SW 1271 (cell line): Measurements from ENCODE around the gene ADGRD2.
"Not testable (repeated sequence)": the region's sequence is repeated elsewhere in the genome, so short reads cannot be mapped to it uniquely, and the experiment has no call there.

Experiments used
- DNase-seq, 2 experiments: peaks; one replicate each; lab custom pipeline; 2025; lab: John Stamatoyannopoulos, UW

ADGRD2 gene

GRCh38 chr9:124450241-124450924 is at the start of gene ADGRD2:
Gene ADGRD2 (plus strand): TSS chr9:124450451. CDS start chr9:124451667, 1,216 bp downstream.
- DNase-seq: no peak

GRCh38 chr9:124403246-124403645 is 47.0 kb upstream of the ADGRD2 start:
- no peak for DNase-seq

DNA sequence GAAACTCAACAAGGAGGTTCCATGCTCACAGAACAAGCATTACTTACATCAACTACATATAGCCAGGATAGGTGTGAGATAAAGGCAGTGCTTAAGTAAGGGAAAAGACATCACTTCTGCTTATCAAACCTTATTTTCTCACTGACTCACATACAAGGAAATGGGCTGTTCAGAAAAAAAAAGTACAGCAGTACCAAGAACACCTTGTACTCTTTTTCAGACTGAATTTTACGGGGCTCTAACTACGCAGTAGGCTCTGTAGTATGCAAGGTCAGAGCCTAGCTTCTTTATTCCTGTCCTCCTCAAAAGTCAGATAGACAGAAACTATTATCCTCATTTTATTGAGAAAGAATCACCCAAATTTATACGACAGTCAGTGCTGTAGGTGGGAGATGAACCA is 40.8 kb upstream of the ADGRD2 start:
- DNase-seq: no peak

DNA sequence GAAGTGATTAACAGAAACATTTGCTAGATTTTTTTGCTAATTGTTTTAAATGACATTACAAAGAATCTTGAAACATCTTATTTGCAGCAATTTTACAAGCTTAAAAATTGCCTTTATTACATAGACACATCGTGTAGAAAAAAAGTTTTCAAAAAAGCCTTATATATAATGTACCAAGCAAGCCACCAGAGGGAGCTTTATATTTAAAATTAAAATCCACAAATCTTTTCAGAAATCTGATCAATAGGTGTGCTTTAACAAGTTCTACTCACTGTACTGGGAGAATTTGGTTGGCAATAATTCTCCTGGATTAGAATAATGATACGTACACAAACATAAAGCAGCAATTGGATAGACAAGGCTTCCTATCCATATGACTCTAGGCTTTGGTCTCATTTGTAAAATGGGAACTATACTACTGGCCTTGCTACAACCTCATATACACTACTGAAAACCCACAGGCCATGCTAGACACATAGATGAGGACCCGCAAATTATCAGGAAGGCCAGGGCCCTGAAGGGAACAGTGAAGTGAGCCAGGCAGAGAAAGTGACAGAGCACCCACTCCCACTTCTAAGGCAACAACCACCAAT is 39.8 kb upstream of the ADGRD2 start:
- DNase-seq: peak in 1 of 2 experiments; percentile 12

GRCh38 chr9:124411514-124412227 is 38.6 kb upstream of the ADGRD2 start:
- DNase-seq: peak in 1 of 2 experiments; percentile 69

GRCh38 chr9:124412228-124412575 is 38.0 kb upstream of the ADGRD2 start:
- no peak for DNase-seq

- peak in 1 of 2 experiments; percentile 38 for DNase-seq
These were observed 35.6 kb upstream of the ADGRD2 start for GRCh38 chr9:124414612-124415011.

- peak; percentile 93 to 98 for DNase-seq
These were observed 35.0 kb upstream of the ADGRD2 start, which contains the start of gene PSMB7 for GRCh38 chr9:124415102-124415851. Gene PSMB7 (minus strand): TSS chr9:124415442. CDS start chr9:124415425, 17 bp downstream.

DNA sequence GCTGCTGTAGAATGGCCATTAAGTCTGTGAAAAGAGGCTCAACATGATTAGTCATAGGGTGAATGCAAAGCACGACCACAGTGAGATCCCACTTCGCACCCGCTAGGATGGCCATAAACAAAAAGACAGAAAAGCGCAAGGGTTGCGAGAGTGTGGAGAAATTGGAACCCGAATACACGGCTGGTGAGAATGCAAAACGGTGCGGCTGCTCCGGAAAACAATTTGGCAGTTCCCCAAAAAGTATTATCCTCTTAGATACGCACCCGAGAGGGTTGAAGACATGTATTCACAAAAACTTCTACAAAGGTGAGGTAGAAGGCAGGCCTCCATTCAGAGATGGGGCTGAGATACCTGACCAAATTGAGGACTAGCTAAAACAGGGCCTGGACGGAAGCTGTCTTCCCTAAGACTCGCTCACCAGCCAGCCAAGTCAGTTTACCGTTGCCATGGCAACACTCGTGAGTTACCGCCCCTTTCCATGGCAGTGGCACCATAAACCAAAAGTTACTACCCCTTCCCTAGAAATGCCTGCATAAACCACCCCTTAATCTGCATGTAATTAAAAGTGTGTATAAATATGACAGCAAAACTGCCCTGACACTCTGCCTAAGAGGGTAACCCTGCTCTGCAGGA is 34.3 kb upstream of the ADGRD2 start:
- DNase-seq: no peak

DNA sequence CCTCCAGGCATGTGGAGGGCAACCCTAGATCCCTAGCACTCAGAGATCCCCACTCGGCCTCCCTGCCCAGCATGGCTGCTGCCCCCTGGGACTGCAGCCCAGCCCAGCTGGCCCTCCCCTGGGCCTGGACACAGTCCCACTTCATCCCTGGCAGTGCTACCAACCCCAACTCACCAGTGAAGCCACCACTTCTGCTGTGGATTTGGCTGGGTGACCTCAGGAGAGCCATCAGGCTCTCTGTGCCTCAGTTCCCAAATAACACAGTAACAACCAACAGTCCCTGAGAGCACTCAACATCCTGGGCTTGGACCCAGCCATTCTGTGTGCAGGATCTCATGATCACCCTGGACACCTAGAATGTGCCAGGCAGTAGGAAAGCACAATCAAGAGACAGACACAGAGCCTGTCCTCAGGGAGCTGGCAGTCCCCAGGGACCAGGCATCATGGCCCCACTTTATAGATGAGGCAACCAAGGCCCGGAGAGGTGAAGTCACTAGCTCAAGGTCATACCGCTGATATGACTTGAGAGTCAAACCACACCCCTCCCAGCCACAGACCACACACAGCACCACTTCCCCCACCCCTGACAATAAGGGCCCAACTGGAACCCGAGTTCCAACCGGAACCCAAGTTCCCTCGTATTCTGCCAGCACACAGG is 30.3 kb upstream of the ADGRD2 start:
- no peak for DNase-seq

- no peak for DNase-seq
These were observed 29.2 kb upstream of the ADGRD2 start for GRCh38 chr9:124420991-124421543.

GRCh38 chr9:124423155-124423554 is 27.1 kb upstream of the ADGRD2 start:
- no peak for DNase-seq

DNA sequence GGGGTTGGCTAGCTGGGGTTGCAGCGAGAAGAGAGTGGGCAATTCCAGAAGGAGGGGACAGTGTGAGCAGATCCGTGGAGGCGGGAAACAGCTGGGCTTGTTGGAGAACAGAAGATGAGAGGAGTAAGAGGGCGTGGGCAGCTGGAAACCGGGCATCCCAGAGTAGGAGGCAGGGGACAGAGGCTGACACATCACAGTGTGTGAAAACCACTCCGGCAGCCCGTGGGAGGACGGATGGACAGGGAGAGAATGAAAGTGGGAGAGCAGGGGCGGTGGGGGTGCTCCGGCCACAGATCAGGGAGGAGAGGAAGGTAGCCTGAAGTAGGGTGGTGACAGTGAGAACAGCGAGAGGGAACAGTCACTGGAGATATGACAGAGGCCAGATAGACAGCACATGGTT is 26.7 kb upstream of the ADGRD2 start:
- no peak for DNase-seq

DNA sequence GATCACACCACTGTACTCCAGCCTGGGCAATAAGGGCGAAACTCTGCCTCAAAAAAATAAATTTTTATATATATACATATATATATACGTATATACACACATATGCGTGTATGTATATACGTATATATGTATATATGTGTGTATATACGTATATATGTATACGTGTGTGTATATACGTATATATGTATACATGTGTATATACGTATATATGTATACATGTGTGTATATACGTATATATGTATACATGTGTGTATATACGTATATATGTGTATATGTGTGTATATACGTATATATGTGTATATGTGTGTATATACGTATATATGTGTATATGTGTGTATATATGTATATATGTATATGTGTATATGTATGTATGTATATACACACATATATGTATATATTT is 24.5 kb upstream of the ADGRD2 start:
- DNase-seq: not testable (repeated sequence)

GRCh38 chr9:124426361-124426760 is 23.9 kb upstream of the ADGRD2 start:
- DNase-seq: no peak

DNA sequence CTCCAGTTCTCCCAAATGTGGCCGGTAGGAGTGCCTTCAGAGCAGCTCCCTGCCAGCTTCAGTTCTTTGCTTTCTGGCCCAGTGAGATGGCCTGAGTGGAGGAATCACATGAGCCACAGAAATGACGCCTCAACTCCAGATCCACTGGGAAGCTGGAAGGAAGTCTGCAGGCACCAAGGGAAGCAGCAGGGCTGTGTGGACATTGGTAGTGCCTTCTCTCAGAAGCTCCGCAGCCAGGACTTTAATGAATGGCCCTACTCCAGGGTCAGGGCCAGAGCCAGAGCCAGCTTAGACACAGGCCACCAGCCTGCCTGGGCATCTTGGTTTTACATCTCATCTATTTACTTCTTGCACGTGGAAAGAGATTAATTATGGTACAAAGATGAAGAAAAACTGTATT is 23.0 kb upstream of the ADGRD2 start:
- DNase-seq: no peak

- no peak for DNase-seq
These were observed 21.3 kb upstream of the ADGRD2 start for GRCh38 chr9:124428751-124429529.

DNA sequence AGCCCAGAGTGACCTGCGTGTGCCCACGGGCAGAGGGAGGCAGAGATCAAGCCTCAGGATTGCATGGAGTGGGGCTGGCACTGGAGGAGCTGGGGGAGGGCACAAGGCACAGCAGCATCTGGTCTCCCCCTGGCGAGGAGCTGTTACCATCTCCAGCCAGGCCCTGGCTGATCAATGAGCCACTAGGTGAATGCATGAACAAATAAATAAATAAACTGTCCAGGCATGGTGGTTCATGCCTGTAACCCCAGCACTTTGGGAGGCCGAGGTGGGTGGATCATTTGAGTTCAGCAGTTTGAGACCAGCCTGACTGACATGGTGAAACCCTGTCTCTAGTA is 20.8 kb upstream of the ADGRD2 start:
- DNase-seq: no peak

DNA sequence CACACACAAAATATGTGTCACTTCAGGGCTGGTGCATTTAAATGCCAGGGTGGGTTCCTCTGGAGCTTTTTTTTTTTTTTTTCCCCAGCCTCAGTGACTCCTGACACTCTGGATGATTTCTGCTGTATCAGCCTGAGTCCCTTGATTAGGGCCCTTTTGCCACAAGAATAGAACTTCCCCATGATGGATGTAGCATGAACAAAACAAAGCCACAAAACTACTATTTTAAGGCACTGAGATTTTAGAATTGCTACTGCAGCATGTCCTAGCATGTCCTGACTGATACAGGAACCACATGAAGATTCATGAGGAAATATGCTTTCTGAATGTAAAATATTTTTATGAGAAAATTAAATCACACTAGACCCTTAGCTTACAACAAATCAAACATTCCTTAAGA is 13.9 kb upstream of the ADGRD2 start:
- no peak for DNase-seq

DNA sequence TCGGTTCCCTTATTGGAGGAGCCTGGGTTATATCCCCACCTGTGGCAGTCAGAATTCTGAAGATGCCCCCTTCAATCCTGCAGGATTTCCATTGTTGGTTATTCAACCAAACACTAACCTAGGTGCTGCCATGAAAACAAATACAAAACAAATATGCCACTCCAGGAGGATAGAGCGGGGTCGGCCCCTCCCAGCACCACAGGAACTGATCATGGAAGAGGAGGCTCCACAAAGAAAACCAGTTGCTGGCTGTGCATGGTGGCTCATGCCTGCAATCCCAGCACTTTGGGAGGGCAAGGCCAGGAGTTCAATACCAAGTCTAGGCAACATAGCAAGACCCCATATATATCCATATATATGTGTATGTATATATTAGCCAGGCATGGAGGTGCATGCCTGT is 13.2 kb upstream of the ADGRD2 start:
- DNase-seq: no peak
